Activated naive CD4-positive, alpha-beta T cell treated with anti-CD3 and anti-CD28 coated beads, Interleukin-2, amount 10 ng/mL, durations not matched to agents 7 days and 5 days (primary cell): ENCODE results near the gene SYNDIG1.

Source experiments
- CTCF ChIA-PET: fragments of 350-600 bp; sonication (Branson Sonifier 250); formaldehyde crosslinking; loops from one replicate; lab custom pipeline; 2021; ENCODE audit warnings: antibody characterized with exemption; lab: Charles Lee
- DNase-seq: peaks from one replicate; pipeline ENCODE4 v3.0.0-alpha.2; 2020
- H3K27ac Mint-ChIP-seq: one replicate; pipeline ENCODE4 v1.8.0; 2021; ENCODE audit warnings: mild to moderate bottlenecking, moderate library complexity, mixed read lengths
- H3K27me3 Mint-ChIP-seq: one replicate; pipeline ENCODE4 v1.8.0; 2021; ENCODE audit warnings: mild to moderate bottlenecking, mixed read lengths
- H3K36me3 Mint-ChIP-seq: one replicate; pipeline ENCODE4 v1.8.0; 2021; ENCODE audit warnings: mixed read lengths
- H3K4me1 Mint-ChIP-seq: one replicate; pipeline ENCODE4 v1.8.0; 2021; ENCODE audit warnings: mixed read lengths
- H3K4me3 Mint-ChIP-seq: one replicate; pipeline ENCODE4 v1.8.0; 2021; ENCODE audit warnings: mild to moderate bottlenecking, moderate library complexity, mixed read lengths
- H3K9me3 Mint-ChIP-seq: one replicate; pipeline ENCODE4 v1.8.0; 2021; ENCODE audit warnings: mixed read lengths

SYNDIG1 gene

GRCh38 chr20:24585796-24586522 is 116.5 kb downstream of the SYNDIG1 start:
- Mint-ChIP-seq H3K4me1 (no peaks in the 10 kb centered on the region), H3K4me3 (no peak overlapping the region), H3K27me3 (no peaks in the 10 kb centered on the region), H3K9me3 (no peaks in the 10 kb centered on the region), H3K27ac (no peak overlapping the region), H3K36me3 (no peaks in the 10 kb centered on the region)
- no peak for DNase-seq
- CTCF ChIA-PET = no interaction called here

- CTCF ChIA-PET = no interaction called here
These were observed 117.1 kb downstream of the SYNDIG1 start for GRCh38 chr20:24586523-24586840.

GRCh38 chr20:24587384-24588046 is 118.1 kb downstream of the SYNDIG1 start:
- CTCF ChIA-PET = no interaction called here
- Mint-ChIP-seq H3K27ac (no peak overlapping the region), H3K36me3 (no peaks in the 10 kb centered on the region), H3K9me3 (no peaks in the 10 kb centered on the region), H3K4me1 (no peaks in the 10 kb centered on the region), H3K4me3 (no peak overlapping the region), H3K27me3 (no peaks in the 10 kb centered on the region)
- DNase-seq = no peak

More at GRCh38 chr20:24586523-24586840, 117.1 kb downstream of the SYNDIG1 start:
- Mint-ChIP-seq H3K36me3 (no peaks in the 10 kb centered on the region), H3K4me1 (no peaks in the 10 kb centered on the region), H3K4me3 (no peak overlapping the region), H3K9me3 (no peaks in the 10 kb centered on the region), H3K27me3 (no peaks in the 10 kb centered on the region), H3K27ac (no peak overlapping the region)
- no peak for DNase-seq

GRCh38 chr20:24588047-24588635 is 118.7 kb downstream of the SYNDIG1 start:
- no peaks in the 10 kb centered on the region for H3K27me3 Mint-ChIP-seq
- no peak overlapping the region for H3K27ac Mint-ChIP-seq
- H3K4me3 Mint-ChIP-seq = no peak overlapping the region

GRCh38 chr20:24588725-24589340 is 119.4 kb downstream of the SYNDIG1 start:
- CTCF ChIA-PET = no interaction called here
- DNase-seq = no peak
- H3K36me3 Mint-ChIP-seq = no peaks in the 10 kb centered on the region
- H3K9me3 Mint-ChIP-seq = no peaks in the 10 kb centered on the region
- no peak overlapping the region for H3K27ac Mint-ChIP-seq
- H3K4me1 Mint-ChIP-seq = no peaks in the 10 kb centered on the region
- no peak overlapping the region for H3K4me3 Mint-ChIP-seq
- no peaks in the 10 kb centered on the region for H3K27me3 Mint-ChIP-seq

More at GRCh38 chr20:24588047-24588635, 118.7 kb downstream of the SYNDIG1 start:
- no peak for DNase-seq
- CTCF ChIA-PET = no interaction called here
- Mint-ChIP-seq H3K36me3 (no peaks in the 10 kb centered on the region), H3K9me3 (no peaks in the 10 kb centered on the region), H3K4me1 (no peaks in the 10 kb centered on the region)

- DNase-seq = no peak
- Mint-ChIP-seq H3K9me3 (no peaks in the 10 kb centered on the region), H3K4me3 (no peak overlapping the region), H3K27me3 (no peaks in the 10 kb centered on the region), H3K36me3 (no peaks in the 10 kb centered on the region), H3K4me1 (no peaks in the 10 kb centered on the region), H3K27ac (no peak overlapping the region)
- CTCF ChIA-PET = no interaction called here
These were observed 120.0 kb downstream of the SYNDIG1 start for GRCh38 chr20:24589381-24589780.

- H3K36me3 Mint-ChIP-seq = no peaks in the 10 kb centered on the region
- no peak overlapping the region for H3K27ac Mint-ChIP-seq
- CTCF ChIA-PET = no interaction called here
- no peaks in the 10 kb centered on the region for H3K27me3 Mint-ChIP-seq
- no peaks in the 10 kb centered on the region for H3K9me3 Mint-ChIP-seq
- no peaks in the 10 kb centered on the region for H3K4me1 Mint-ChIP-seq
- no peak overlapping the region for H3K4me3 Mint-ChIP-seq
- DNase-seq = no peak
These were observed 120.4 kb downstream of the SYNDIG1 start for GRCh38 chr20:24589815-24590177.

GRCh38 chr20:24590178-24590982 is 121.0 kb downstream of the SYNDIG1 start:
- H3K4me3 Mint-ChIP-seq = no peak overlapping the region
- H3K36me3 Mint-ChIP-seq = no peaks in the 10 kb centered on the region
- no peaks in the 10 kb centered on the region for H3K9me3 Mint-ChIP-seq
- CTCF ChIA-PET = no interaction called here
- H3K27me3 Mint-ChIP-seq = no peaks in the 10 kb centered on the region
- no peaks in the 10 kb centered on the region for H3K4me1 Mint-ChIP-seq
- no peak for DNase-seq
- H3K27ac Mint-ChIP-seq = no peak overlapping the region

DNA sequence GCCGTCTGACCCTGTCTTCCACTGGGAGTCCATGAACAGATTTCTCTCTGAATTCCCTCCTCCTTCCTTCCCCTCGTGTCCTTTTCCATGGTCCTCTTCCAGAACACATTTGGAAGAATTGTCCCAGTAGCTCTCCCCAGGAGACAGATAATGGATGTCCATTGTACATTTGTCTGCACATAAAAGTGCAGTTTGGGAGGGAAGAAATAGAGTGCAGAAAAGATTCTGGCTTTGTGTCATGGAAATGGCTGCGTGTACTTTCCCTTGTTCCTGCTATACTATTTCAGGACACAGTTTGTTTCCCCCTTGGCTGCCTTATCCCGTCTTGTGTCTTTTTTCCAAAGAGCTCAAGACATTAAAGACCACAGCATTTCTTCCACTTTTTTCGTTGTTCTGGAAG is 127.6 kb downstream of the SYNDIG1 start:
- H3K36me3 Mint-ChIP-seq = no peaks in the 10 kb centered on the region
- H3K27me3 Mint-ChIP-seq = no peaks in the 10 kb centered on the region
- H3K4me1 Mint-ChIP-seq = no peaks in the 10 kb centered on the region
- H3K9me3 Mint-ChIP-seq = peaks cover 5% of the 10 kb centered on the region
- no peak overlapping the region for H3K27ac Mint-ChIP-seq
- H3K4me3 Mint-ChIP-seq = no peak overlapping the region
- DNase-seq = no peak
- CTCF ChIA-PET = no interaction called here

- Mint-ChIP-seq H3K36me3 (no peaks in the 10 kb centered on the region), H3K4me3 (no peak overlapping the region), H3K27ac (no peak overlapping the region), H3K27me3 (no peaks in the 10 kb centered on the region), H3K4me1 (no peaks in the 10 kb centered on the region), H3K9me3 (peaks cover 5% of the 10 kb centered on the region)
- CTCF ChIA-PET = interaction anchor here (1.3 kb wide), 1 partner anchor 94 kb away, joined by 3 read pairs; no protein-coding TSS in a partner anchor
- no peak for DNase-seq
These were observed 128.9 kb downstream of the SYNDIG1 start for GRCh38 chr20:24598346-24598745.

DNA sequence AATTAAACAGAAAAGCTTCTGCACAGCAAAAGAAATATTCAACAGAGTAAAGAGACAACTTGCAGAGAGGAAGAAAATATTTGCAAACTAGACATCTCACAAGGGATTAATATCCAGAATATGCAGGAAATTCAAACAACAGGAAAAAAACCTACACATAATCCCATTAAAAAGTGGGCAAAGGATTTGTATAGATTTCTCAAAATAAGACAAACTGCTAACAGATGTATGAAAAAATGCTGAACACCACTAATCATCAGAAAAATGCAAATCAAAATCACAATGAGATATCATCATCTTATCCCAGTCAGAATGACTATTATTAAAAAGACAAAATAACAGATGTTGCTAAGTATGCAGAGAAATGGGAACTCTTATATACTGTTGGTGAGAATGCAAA is 129.6 kb downstream of the SYNDIG1 start:
- no peaks in the 10 kb centered on the region for H3K4me1 Mint-ChIP-seq
- H3K9me3 Mint-ChIP-seq = peaks cover 5% of the 10 kb centered on the region
- no peak overlapping the region for H3K27ac Mint-ChIP-seq
- H3K27me3 Mint-ChIP-seq = no peaks in the 10 kb centered on the region
- H3K36me3 Mint-ChIP-seq = no peaks in the 10 kb centered on the region
- no peak overlapping the region for H3K4me3 Mint-ChIP-seq
- CTCF ChIA-PET = interaction anchor here (1.3 kb wide), 1 partner anchor 94 kb away, joined by 3 read pairs; no protein-coding TSS in a partner anchor
- no peak for DNase-seq

DNA sequence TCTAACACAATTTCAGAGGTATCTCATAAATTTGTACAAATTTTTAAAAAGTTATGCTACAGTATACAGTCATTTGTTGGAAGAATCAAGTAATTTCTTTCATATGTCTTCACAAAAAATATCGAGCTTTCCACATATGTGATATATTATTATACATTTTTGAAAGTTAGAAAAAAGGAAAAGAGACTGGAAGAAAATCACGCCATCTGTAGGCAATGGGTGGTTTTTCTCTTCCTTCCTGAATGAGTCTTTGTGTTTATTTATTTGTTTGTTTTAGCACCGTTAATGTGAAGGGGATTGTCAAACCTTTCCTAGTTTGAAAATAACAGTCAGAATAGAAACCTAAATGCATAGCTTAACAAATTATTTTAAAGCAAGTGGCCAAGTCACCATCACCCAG is 130.6 kb downstream of the SYNDIG1 start:
- H3K4me1 Mint-ChIP-seq = no peaks in the 10 kb centered on the region
- H3K9me3 Mint-ChIP-seq = peaks cover 5% of the 10 kb centered on the region
- no peaks in the 10 kb centered on the region for H3K36me3 Mint-ChIP-seq
- no peak overlapping the region for H3K4me3 Mint-ChIP-seq
- no peak overlapping the region for H3K27ac Mint-ChIP-seq
- peaks cover 4% of the 10 kb centered on the region for H3K27me3 Mint-ChIP-seq
- CTCF ChIA-PET = no interaction called here
- DNase-seq = no peak

DNA sequence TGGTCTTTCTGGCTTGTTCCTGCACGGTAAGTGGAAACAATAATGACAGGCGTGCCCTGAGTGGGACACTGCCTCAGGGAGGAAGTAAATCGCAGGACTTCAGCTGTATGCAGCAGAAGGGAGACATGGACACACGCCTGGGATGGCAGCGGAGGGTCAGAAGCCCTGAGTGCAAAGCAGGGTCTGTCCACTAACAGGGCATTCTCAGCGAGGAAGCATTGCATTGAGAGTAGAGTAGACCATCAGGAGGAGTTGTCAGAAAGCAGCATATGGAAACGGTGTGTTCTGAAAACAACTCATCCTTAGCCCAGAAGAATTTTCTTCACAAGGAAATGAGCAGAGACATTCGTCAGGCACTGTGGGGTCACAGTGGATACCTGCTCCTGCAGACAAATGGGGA is 134.0 kb downstream of the SYNDIG1 start:
- peaks cover 4% of the 10 kb centered on the region for H3K27me3 Mint-ChIP-seq
- H3K4me3 Mint-ChIP-seq = no peak overlapping the region
- peaks cover 5% of the 10 kb centered on the region for H3K9me3 Mint-ChIP-seq
- H3K27ac Mint-ChIP-seq = no peak overlapping the region
- no peaks in the 10 kb centered on the region for H3K4me1 Mint-ChIP-seq
- CTCF ChIA-PET = no interaction called here
- H3K36me3 Mint-ChIP-seq = no peaks in the 10 kb centered on the region
- DNase-seq = no peak
